ENCODE measurements around the gene PCDHB16. TPM values are rescaled to one million over a fixed set of nuclear protein-coding genes. Genes with fewer than 3 reads are reported as not detected.

The PCDHB16 gene
- total and polyA plus RNA-seq, 5 donors = 1.3 to 2.6 (median 2.3) TPM

Other genes starting within 250 kb of the PCDHB16 start
Only the 30 nearest of the 37 such genes appear.
- gene PCDHB1, start 131.0 kb upstream of the PCDHB16 start, total RNA-seq = not detected
- gene PCDHB1, start 131.0 kb upstream of the PCDHB16 start, polyA plus RNA-seq = not detected
- gene PCDHB2, start 87.8 kb upstream of the PCDHB16 start, total RNA-seq = 1 to 10 TPM; 1.4 to 1.9 (median 1.5) TPM
- gene PCDHB2, start 87.8 kb upstream of the PCDHB16 start, polyA plus RNA-seq = 0.59 TPM
- 1 to 10 TPM in 3 of 4 donors, under 1 TPM in 1; 0.94 to 1.7 (median 1.4) TPM for gene PCDHB3, start 81.9 kb upstream of the PCDHB16 start, total RNA-seq
- gene PCDHB3, start 81.9 kb upstream of the PCDHB16 start, polyA plus RNA-seq = 0.61 TPM
- gene PCDHB4, start 60.6 kb upstream of the PCDHB16 start, total RNA-seq = 1 to 10 TPM; 2.6 to 3.6 (median 3.1) TPM
- 1.3 TPM for gene PCDHB4, start 60.6 kb upstream of the PCDHB16 start, polyA plus RNA-seq
- 1 to 10 TPM; 2.5 to 3.1 (median 2.7) TPM for gene PCDHB5, start 47.2 kb upstream of the PCDHB16 start, total RNA-seq
- gene PCDHB5, start 47.2 kb upstream of the PCDHB16 start, polyA plus RNA-seq = 1.3 TPM
- gene PCDHB6, start 32.3 kb upstream of the PCDHB16 start, total RNA-seq = under 1 TPM; 0.42 to 0.76 (median 0.58) TPM
- 0.34 TPM for gene PCDHB6, start 32.3 kb upstream of the PCDHB16 start, polyA plus RNA-seq
- 1 to 10 TPM in 3 of 4 donors, under 1 TPM in 1; 0.79 to 1.7 (median 1.6) TPM for gene PCDHB7, start 9.7 kb upstream of the PCDHB16 start, total RNA-seq
- 0.57 TPM for gene PCDHB7, start 9.7 kb upstream of the PCDHB16 start, polyA plus RNA-seq
- 1 to 10 TPM; 2.2 to 5.2 (median 2.6) TPM for gene PCDHB8, start 4.6 kb upstream of the PCDHB16 start, total RNA-seq
- gene PCDHB8, start 4.6 kb upstream of the PCDHB16 start, polyA plus RNA-seq = 0.84 TPM
- 1 to 10 TPM; 1.7 to 2.4 (median 2.1) TPM for gene PCDHB9, start 4.8 kb downstream of the PCDHB16 start, total RNA-seq
- gene PCDHB9, start 4.8 kb downstream of the PCDHB16 start, polyA plus RNA-seq = 0.63 TPM
- 1 to 10 TPM; 1.1 to 2.0 (median 1.5) TPM for gene PCDHB10, start 10.0 kb downstream of the PCDHB16 start, total RNA-seq
- 1.00 TPM for gene PCDHB10, start 10.0 kb downstream of the PCDHB16 start, polyA plus RNA-seq
- 1 to 10 TPM; 1.9 to 2.9 (median 2.5) TPM for gene PCDHB11, start 17.2 kb downstream of the PCDHB16 start, total RNA-seq
- 0.48 TPM for gene PCDHB11, start 17.2 kb downstream of the PCDHB16 start, polyA plus RNA-seq
- gene PCDHB12, start 26.3 kb downstream of the PCDHB16 start, total RNA-seq = 1 to 10 TPM; 1.7 to 3.3 (median 2.8) TPM
- 0.72 TPM for gene PCDHB12, start 26.3 kb downstream of the PCDHB16 start, polyA plus RNA-seq
- gene PCDHB13, start 31.5 kb downstream of the PCDHB16 start, total RNA-seq = 1 to 10 TPM; 4.3 to 5.8 (median 5.3) TPM
- gene PCDHB13, start 31.5 kb downstream of the PCDHB16 start, polyA plus RNA-seq = 1.7 TPM
- gene PCDHB14, start 41.0 kb downstream of the PCDHB16 start, total RNA-seq = 1 to 10 TPM; 4.3 to 5.9 (median 5.3) TPM
- gene PCDHB14, start 41.0 kb downstream of the PCDHB16 start, polyA plus RNA-seq = 2.3 TPM
- gene PCDHB15, start 63.0 kb downstream of the PCDHB16 start, total RNA-seq = 1 to 10 TPM; 2.9 to 6.7 (median 5.3) TPM
- 2.5 TPM for gene PCDHB15, start 63.0 kb downstream of the PCDHB16 start, polyA plus RNA-seq
- under 1 TPM in 2 of 4 donors, not detected in 2; 0.17 to 0.37 TPM for gene SLC25A2, start 121.7 kb downstream of the PCDHB16 start, total RNA-seq
- gene SLC25A2, start 121.7 kb downstream of the PCDHB16 start, polyA plus RNA-seq = 0.14 TPM
- gene TAF7, start 138.4 kb downstream of the PCDHB16 start, total RNA-seq = 100 to 1,000 TPM in 1 of 4 donors, 10 to 100 TPM in 3; 86.7 to 109 (median 95.1) TPM
- gene TAF7, start 138.4 kb downstream of the PCDHB16 start, polyA plus RNA-seq = 94.6 TPM
- gene PCDHGA1, start 148.1 kb downstream of the PCDHB16 start, total RNA-seq = 1 to 10 TPM; 1.7 to 2.8 (median 1.8) TPM
- gene PCDHGA1, start 148.1 kb downstream of the PCDHB16 start, polyA plus RNA-seq = 0.70 TPM
- 1 to 10 TPM; 6.4 to 9.4 (median 7.1) TPM for gene PCDHGA2, start 156.4 kb downstream of the PCDHB16 start, total RNA-seq
- gene PCDHGA2, start 156.4 kb downstream of the PCDHB16 start, polyA plus RNA-seq = 2.2 TPM
- 1 to 10 TPM; 4.9 to 7.7 (median 5.6) TPM for gene PCDHGA3, start 161.4 kb downstream of the PCDHB16 start, total RNA-seq
- gene PCDHGA3, start 161.4 kb downstream of the PCDHB16 start, polyA plus RNA-seq = 2.1 TPM
- 1 to 10 TPM; 2.7 to 4.4 (median 3.8) TPM for gene PCDHGB1, start 167.7 kb downstream of the PCDHB16 start, total RNA-seq
- gene PCDHGB1, start 167.7 kb downstream of the PCDHB16 start, polyA plus RNA-seq = 1.3 TPM
- 1 to 10 TPM; 4.4 to 5.8 (median 5.7) TPM for gene PCDHGA4, start 172.6 kb downstream of the PCDHB16 start, total RNA-seq
- 1.7 TPM for gene PCDHGA4, start 172.6 kb downstream of the PCDHB16 start, polyA plus RNA-seq
- gene PCDHGB2, start 177.6 kb downstream of the PCDHB16 start, total RNA-seq = 1 to 10 TPM; 3.5 to 6.5 (median 5.0) TPM
- gene PCDHGB2, start 177.6 kb downstream of the PCDHB16 start, polyA plus RNA-seq = 1.9 TPM
- 1 to 10 TPM; 3.4 to 4.7 (median 4.2) TPM for gene PCDHGA5, start 181.8 kb downstream of the PCDHB16 start, total RNA-seq
- 2.0 TPM for gene PCDHGA5, start 181.8 kb downstream of the PCDHB16 start, polyA plus RNA-seq
- gene PCDHGB3, start 187.9 kb downstream of the PCDHB16 start, total RNA-seq = 1 to 10 TPM; 4.8 to 5.5 (median 5.1) TPM
- gene PCDHGB3, start 187.9 kb downstream of the PCDHB16 start, polyA plus RNA-seq = 1.7 TPM
- 1 to 10 TPM; 3.7 to 5.3 (median 4.9) TPM for gene PCDHGA6, start 191.5 kb downstream of the PCDHB16 start, total RNA-seq
- 2.2 TPM for gene PCDHGA6, start 191.5 kb downstream of the PCDHB16 start, polyA plus RNA-seq
- gene PCDHGA7, start 200.4 kb downstream of the PCDHB16 start, total RNA-seq = 1 to 10 TPM; 3.9 to 5.2 (median 4.5) TPM
- 1.8 TPM for gene PCDHGA7, start 200.4 kb downstream of the PCDHB16 start, polyA plus RNA-seq
- 1 to 10 TPM; 4.8 to 5.5 (median 5.3) TPM for gene PCDHGB4, start 205.3 kb downstream of the PCDHB16 start, total RNA-seq
- 2.0 TPM for gene PCDHGB4, start 205.3 kb downstream of the PCDHB16 start, polyA plus RNA-seq
- gene PCDHGA8, start 210.2 kb downstream of the PCDHB16 start, total RNA-seq = 1 to 10 TPM; 4.0 to 5.2 (median 4.3) TPM
- 1.3 TPM for gene PCDHGA8, start 210.2 kb downstream of the PCDHB16 start, polyA plus RNA-seq
- 1 to 10 TPM; 6.4 to 8.6 (median 6.8) TPM for gene PCDHGB5, start 215.6 kb downstream of the PCDHB16 start, total RNA-seq
- 3.3 TPM for gene PCDHGB5, start 215.6 kb downstream of the PCDHB16 start, polyA plus RNA-seq